Islet precursor cell (in vitro differentiated cells): ENCODE data around the gene APOM.

ENCODE experiments used
- DNase-seq: peaks from one replicate; pipeline ENCODE4 v3.0.0-alpha.2; 2018

Gene APOM

GRCh38 chr6:31655349-31656237 is at the start of gene APOM:
TSS of gene APOM (plus strand) at chr6:31655894. CDS start at chr6:31655967, 73 bp downstream.
- no peak for DNase-seq

GRCh38 chr6:31607317-31607716 is 48.4 kb upstream of the APOM start:
- no peak for DNase-seq

DNA sequence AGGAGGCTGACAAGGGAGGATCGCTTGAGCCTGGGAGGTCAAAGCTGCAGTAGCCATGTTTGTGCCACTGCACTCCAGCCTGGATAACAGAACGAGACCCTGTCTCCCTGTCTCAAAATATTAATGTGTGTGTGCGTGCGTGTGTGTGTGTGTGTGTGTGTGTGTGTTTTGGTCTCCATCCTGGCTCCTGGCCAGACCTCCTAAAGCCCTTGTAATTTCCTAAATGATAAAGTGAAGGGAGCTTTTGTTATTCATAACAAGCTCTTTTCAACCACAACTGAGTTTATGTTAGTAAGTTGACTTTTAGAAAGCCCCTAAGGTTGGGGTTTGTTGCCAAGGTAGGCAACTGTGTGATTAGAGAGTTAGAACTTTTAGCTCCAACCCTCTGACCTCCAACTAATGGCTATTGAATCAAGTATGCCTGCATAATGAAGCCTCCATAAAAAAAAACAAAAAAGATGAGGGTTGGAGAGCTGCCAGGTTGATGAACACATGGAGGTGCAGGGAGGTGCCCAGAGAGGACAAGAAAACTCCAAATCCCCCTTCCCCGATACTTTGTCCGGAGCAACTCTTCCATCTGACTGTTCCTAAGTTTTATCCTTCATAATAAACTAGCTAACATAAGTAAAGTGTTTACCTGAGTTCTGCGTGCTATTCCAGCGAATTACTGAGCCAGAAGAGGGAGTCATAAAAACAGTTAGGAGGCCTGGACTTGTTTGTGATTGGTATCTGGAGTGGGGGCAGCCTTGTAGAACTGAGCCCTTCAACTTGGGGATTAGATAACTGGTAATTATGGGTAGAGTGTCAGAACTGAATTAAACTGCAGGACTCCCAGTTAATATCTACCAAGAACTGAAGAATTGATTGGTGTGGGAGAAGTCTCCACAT is 45.9 kb upstream of the APOM start:
- DNase-seq, result no peak

GRCh38 chr6:31610968-31611367 is 44.7 kb upstream of the APOM start:
- no peak for DNase-seq

- DNase-seq, result no peak
These were observed 41.5 kb upstream of the APOM start for GRCh38 chr6:31614075-31614619.

DNA sequence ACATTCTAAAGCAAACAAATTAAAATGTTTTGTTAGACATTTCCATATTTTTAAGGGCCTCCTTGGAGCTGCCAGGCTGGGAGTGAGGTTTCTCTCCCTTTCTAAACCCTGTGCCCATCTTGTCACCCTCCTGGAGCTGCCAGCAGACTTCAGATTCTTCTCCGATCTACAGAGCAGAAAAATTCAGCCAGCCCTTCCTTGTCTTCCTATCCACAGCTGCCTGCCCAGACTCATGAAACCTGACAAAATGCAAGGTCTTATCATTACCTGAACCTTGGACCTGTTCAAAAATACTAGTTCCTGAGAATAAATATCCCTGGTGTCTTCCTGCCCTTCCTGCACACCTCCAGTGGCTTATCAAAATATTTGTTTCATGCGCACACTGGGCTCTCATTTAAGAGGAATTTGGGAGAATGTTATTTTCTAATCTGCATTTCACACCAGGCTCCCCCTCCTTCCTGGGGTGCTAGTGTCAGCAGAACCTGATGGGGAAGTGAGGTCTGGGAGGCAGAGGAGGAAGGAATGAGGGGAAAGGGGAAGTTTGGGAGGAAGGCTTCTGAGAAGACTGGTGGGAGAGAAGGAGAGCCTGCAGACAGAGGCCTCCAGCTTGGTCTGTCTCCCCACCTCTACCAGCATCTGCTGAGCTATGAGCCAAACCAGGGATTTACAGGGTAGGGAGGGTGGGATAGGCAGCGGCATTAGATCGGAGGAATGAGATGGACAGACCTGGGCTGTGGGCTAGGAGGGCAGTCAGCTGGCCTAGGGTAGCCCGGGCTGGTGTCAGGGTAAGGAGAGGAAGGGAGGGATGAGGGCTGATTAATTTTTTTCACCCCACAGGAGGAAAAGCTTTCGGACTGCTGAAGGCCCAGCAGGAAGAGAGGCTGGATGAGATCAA is 40.8 kb upstream of the APOM start, which contains the start of gene AIF1:
Gene AIF1, plus strand, starts transcription at position 551 of the 895 bp plus-strand sequence. Its CDS starts 96 bp downstream, at position 647.
- DNase-seq, result no peak

- no peak for DNase-seq
These were observed 39.9 kb upstream of the APOM start for GRCh38 chr6:31615748-31616147.

DNA sequence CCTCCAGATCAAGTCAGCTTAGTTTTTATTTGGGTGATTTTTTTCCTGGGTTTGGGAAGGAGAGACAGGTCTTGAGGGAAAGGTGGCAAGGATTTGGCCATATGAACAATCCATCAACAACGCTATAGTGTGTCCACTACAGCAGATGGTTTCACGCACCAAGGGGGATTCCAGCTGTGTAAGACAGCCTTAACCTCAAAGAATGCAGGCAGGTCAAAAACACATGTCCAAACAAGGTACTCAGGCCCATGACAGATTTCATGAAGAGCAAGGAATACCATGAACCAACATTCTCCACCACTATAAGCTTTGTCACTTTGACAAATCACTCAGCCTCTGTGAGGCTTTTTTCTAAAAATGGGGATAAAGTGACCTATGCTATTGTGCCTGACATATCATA is 38.7 kb upstream of the APOM start:
- no peak for DNase-seq

- peak; percentile 99 for DNase-seq
These were observed 35.7 kb upstream of the APOM start for GRCh38 chr6:31619805-31620585.

DNA sequence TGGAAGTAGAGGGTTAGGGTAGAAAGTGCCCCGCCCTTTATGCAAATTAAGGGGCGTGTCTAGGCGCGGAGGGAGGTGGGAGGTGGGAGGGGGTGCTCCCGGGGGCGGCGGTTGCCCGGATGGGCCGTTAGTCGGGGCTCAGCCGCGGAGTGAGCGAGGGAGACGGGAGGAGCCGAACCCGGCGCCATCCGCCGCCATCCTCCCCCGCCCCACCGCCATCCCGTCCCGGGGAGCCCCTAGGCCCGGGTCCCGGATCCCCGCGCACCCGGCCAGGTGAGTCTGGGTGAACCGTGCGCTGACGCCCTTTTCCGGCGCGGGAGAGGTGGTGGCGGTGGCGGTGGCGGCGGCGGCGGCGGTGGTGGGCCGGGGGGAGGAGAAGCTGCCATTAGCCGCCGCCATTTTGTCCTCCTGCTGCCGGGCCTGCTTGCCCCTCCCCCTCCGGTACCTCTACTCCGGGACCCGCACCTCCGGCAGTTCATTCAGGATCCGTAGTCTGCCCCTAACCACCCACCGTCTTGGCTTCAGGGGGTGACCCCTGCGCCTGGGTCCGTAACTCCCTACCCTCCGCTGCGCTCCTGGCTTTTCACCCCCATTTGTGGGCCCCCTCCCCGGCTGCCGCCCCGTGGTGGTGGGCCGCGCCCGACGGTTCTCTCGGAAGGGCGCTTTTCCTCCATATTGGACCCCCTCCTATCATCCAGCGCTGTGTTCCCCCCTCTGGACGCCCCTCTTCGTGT is 34.9 kb upstream of the APOM start, which contains the start of gene PRRC2A:
Gene PRRC2A, plus strand, starts transcription at position 130 of the 734 bp plus-strand sequence. CDS start 2,075 bp downstream, outside the sequence.
- DNase-seq, result no peak

DNA sequence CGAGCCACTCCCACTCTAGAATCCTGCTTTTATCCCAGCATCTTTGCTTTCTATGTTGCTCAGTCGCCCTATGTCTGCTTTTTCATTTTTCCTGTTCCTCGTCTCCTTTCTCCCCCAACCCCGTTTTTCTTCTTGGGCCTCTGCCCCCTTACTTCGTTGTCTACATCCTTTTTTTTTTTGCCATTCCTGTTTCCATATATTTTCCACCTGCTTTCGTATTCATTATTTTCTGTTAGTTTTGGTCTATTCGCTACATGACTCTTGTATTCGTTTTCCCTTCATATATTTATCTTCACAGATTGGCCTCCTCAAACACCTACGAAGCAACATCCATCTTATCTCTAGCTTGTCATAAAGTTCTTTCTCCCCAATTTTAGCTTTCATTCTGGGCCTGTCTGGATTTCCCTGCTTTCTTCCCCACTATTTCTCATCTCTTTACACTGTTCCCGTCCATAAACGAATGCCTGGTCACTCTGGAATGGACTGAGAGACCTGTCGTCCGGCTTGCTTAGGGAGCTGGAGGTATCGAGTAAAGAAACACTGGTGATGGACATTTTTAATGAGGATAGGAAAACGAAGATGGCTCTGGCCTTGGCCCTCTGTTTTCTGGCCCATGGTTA is 34.3 kb upstream of the APOM start:
- DNase-seq, result no peak

GRCh38 chr6:31621991-31622390 is 33.7 kb upstream of the APOM start:
- DNase-seq, result no peak

DNA sequence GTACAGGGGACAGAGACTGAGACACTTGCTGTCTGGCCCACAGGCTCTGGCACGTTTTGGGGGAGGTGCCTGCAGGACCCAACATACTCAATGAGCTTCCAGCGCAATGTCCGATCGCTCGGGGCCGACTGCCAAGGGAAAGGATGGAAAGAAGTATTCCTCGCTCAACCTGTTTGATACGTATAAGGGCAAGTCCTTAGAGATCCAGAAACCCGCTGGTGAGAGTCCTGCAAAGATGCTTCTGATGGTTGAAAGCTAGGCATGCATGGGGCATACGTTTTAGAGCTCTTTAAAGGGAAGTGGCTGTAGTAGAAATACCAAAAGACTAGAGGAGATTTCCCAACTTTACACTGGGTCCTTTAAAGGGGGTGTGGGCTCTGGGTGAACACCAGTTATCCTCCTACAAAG is 33.0 kb upstream of the APOM start:
- DNase-seq, result no peak

DNA sequence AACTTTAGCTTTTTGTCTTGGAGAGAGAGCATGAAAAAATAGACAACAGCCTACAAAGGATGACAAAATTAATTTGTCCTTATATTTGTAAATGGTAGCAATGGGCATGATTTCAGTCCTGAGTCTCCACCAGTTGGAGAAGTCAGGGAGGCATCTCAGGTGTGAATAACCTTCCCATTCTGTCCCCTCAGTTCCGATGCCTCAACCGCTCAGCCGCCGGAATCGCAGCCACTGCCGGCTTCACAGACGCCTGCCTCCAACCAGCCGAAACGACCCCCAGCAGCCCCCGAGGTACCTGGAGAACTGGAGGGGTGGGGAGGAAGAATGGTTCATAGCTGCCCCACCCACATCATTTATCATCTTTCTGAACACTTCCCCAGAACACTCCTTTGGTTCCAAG is 31.6 kb upstream of the APOM start:
- no peak for DNase-seq

DNA sequence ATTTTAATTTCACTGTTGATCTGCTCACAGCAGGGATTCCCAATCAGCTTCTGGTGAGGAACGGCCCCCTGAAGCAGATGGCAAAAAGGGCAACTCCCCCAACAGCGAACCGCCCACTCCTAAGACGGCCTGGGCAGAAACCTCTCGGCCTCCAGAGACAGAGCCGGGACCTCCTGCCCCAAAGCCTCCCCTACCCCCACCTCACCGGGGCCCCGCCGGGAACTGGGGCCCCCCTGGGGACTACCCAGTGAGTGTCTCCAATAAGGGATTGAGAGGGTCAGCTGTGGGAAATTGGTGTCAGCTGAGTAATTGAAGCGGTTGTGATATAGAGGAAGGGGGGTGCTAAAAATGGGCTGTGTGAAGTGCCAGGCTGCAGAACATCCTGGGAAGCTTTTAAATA is 28.7 kb upstream of the APOM start:
- no peak for DNase-seq

GRCh38 chr6:31627690-31628287 is 27.9 kb upstream of the APOM start:
- no peak for DNase-seq

GRCh38 chr6:31629014-31629413 is 26.7 kb upstream of the APOM start:
- no peak for DNase-seq

- DNase-seq, result no peak
These were observed 25.3 kb upstream of the APOM start for GRCh38 chr6:31630177-31630934.

- no peak for DNase-seq
These were observed 24.5 kb upstream of the APOM start for GRCh38 chr6:31631209-31631608.
